Mesendoderm (in vitro differentiated cells): ENCODE measurements around the gene GCAT.

Experiments used
- DNase-seq: peaks from one replicate; pipeline ENCODE4 v3.0.0; 2013
- H2AK5ac ChIP-seq: 2 replicates; pipeline ENCODE4 v1.6.1; 2013; ENCODE audit warnings: low read length, inconsistent platforms
- H2BK120ac ChIP-seq: 2 replicates; pipeline ENCODE4 v1.6.1; 2013; ENCODE audit warnings: low read depth, mild to moderate bottlenecking, low read length, moderate library complexity, mixed read lengths
- H2BK15ac ChIP-seq: replicated peaks from 2 replicates; pipeline ENCODE4 v1.6.1; 2013; ENCODE audit warnings: low read depth, mild to moderate bottlenecking, moderate library complexity
- H2BK5ac ChIP-seq: 2 replicates; pipeline ENCODE4 v1.6.1; 2013; ENCODE audit warnings: low read length, inconsistent platforms
- H3K18ac ChIP-seq: 2 replicates; pipeline ENCODE4 v1.6.1; 2013; ENCODE audit warnings: mild to moderate bottlenecking, low read length, mixed read lengths
- H3K23ac ChIP-seq: one replicate; pipeline ENCODE4 v1.6.1; 2013; ENCODE audit warnings: low read length
- H3K27ac ChIP-seq: 2 replicates; pipeline ENCODE4 v1.5.1; 2013; ENCODE audit warnings: low read depth, mild to moderate bottlenecking, inconsistent platforms, low read length, moderate library complexity
- H3K27me3 ChIP-seq: 2 replicates; pipeline ENCODE4 v1.6.1; 2013; ENCODE audit warnings: low read length, control low read depth, mild to moderate bottlenecking, inconsistent platforms; ENCODE audit not compliant: insufficient read depth, poor library complexity
- H3K36me3 ChIP-seq: 2 replicates; pipeline ENCODE4 v1.6.1; 2013; ENCODE audit warnings: low read length, inconsistent platforms; ENCODE audit not compliant: control insufficient read depth, insufficient read depth
- H3K4ac ChIP-seq: one replicate; pipeline ENCODE4 v1.6.1; 2013; ENCODE audit warnings: low read depth, mild to moderate bottlenecking, low read length, moderate library complexity
- H3K4me1 ChIP-seq: 2 replicates; pipeline ENCODE4 v1.6.1; 2013; ENCODE audit warnings: low read depth, low read length, inconsistent platforms; ENCODE audit not compliant: control insufficient read depth
- H3K4me2 ChIP-seq: 2 replicates; pipeline ENCODE4 v1.6.1; 2013; ENCODE audit warnings: low read length
- H3K4me3 ChIP-seq: 2 replicates; pipeline ENCODE4 v1.5.1; 2013; ENCODE audit warnings: mild to moderate bottlenecking, low read length
- H3K56ac ChIP-seq: one replicate; pipeline ENCODE4 v1.6.1; 2013; ENCODE audit warnings: low read length
- H3K79me1 ChIP-seq: 2 replicates; pipeline ENCODE4 v1.6.1; 2013; ENCODE audit warnings: low read length, inconsistent platforms
- H3K79me2 ChIP-seq: 2 replicates; pipeline ENCODE4 v1.6.1; 2013; ENCODE audit warnings: mild to moderate bottlenecking, low read length; ENCODE audit not compliant: control insufficient read depth, insufficient read depth
- H3K9ac ChIP-seq: 2 replicates; pipeline ENCODE4 v1.6.1; 2013; ENCODE audit warnings: low read length, inconsistent platforms
- H4K5ac ChIP-seq: one replicate; pipeline ENCODE4 v1.6.1; 2013; ENCODE audit warnings: low read length
- H4K8ac ChIP-seq: one replicate; pipeline ENCODE4 v1.6.1; 2013; ENCODE audit warnings: low read depth, mild to moderate bottlenecking, control low read depth, low read length, moderate library complexity
- WGBS: extraction: QIAGEN DNeasy Blood & Tissue Kit; methylation state at CpG from one replicate; pipeline ENCODE4 v1.1.7; 2013; ENCODE audit warnings: low lambda C conversion rate, missing lambda C conversion rate; ENCODE audit not compliant: insufficient coverage; ENCODE audit errors: extremely low coverage; 5-methylcytosine and 5-hydroxymethylcytosine counted together

Gene GCAT

GRCh38 chr22:37769056-37769455 is 38.7 kb upstream of the GCAT start:
- no peaks in the 10 kb centered on the region for H3K79me1 ChIP-seq
- H4K5ac ChIP-seq: no peak overlapping the region
- no peak overlapping the region for H2BK5ac ChIP-seq
- no peaks in the 10 kb centered on the region for H3K4me1 ChIP-seq
- H3K4me2 ChIP-seq: no peak overlapping the region
- no peaks in the 10 kb centered on the region for H3K79me2 ChIP-seq
- no peak overlapping the region for H2AK5ac ChIP-seq
- H2BK15ac ChIP-seq: no peak overlapping the region
- no peak overlapping the region for H3K23ac ChIP-seq
- no peak overlapping the region for H3K9ac ChIP-seq
- H3K56ac ChIP-seq: no peak overlapping the region
- H3K18ac ChIP-seq: no peak overlapping the region
- no peaks in the 10 kb centered on the region for H3K27me3 ChIP-seq
- no peak overlapping the region for H3K27ac ChIP-seq
- no peak overlapping the region for H3K4me3 ChIP-seq
- no peak overlapping the region for H4K8ac ChIP-seq
- WGBS: no CpG with 5 or more reads among the region's 24 CpGs
- DNase-seq: no peak
- H3K36me3 ChIP-seq: no peaks in the 10 kb centered on the region
- H3K4ac ChIP-seq: no peak overlapping the region
- no peak overlapping the region for H2BK120ac ChIP-seq

GRCh38 chr22:37771081-37771480 is 36.7 kb upstream of the GCAT start:
- Histone ChIP-seq H3K36me3 (no peaks in the 10 kb centered on the region), H3K4ac (no peak overlapping the region)
- no CpG with 5 or more reads among the region's 4 CpGs for WGBS

GRCh38 chr22:37771702-37772427 is 35.9 kb upstream of the GCAT start:
- Histone ChIP-seq H3K18ac (no peak overlapping the region), H2BK5ac (no peak overlapping the region), H2AK5ac (no peak overlapping the region), H3K56ac (no peak overlapping the region), H2BK15ac (no peak overlapping the region), H2BK120ac (no peak overlapping the region), H3K4me1 (no peaks in the 10 kb centered on the region), H4K8ac (no peak overlapping the region), H3K36me3 (no peaks in the 10 kb centered on the region), H3K4ac (no peak overlapping the region), H3K27ac (no peak overlapping the region), H3K27me3 (no peaks in the 10 kb centered on the region), H3K23ac (no peak overlapping the region), H3K79me2 (no peaks in the 10 kb centered on the region), H3K9ac (no peak overlapping the region), H4K5ac (no peak overlapping the region), H3K79me1 (no peaks in the 10 kb centered on the region), H3K4me3 (no peak overlapping the region), H3K4me2 (no peak overlapping the region)
- no peak for DNase-seq
- WGBS: no CpG with 5 or more reads among the region's 17 CpGs

More at GRCh38 chr22:37771081-37771480, 36.7 kb upstream of the GCAT start:
- Histone ChIP-seq H3K23ac (no peak overlapping the region), H3K4me1 (no peaks in the 10 kb centered on the region), H3K27me3 (no peaks in the 10 kb centered on the region), H2AK5ac (no peak overlapping the region), H3K79me2 (no peaks in the 10 kb centered on the region), H3K4me2 (no peak overlapping the region), H3K4me3 (no peak overlapping the region), H3K79me1 (no peaks in the 10 kb centered on the region), H2BK120ac (no peak overlapping the region), H3K27ac (no peak overlapping the region), H4K8ac (no peak overlapping the region), H2BK5ac (no peak overlapping the region), H3K9ac (no peak overlapping the region), H2BK15ac (no peak overlapping the region), H3K56ac (no peak overlapping the region), H3K18ac (no peak overlapping the region), H4K5ac (no peak overlapping the region)
- DNase-seq: no peak

- no CpG with 5 or more reads among the region's 3 CpGs for WGBS
- Histone ChIP-seq H3K27ac (no peak overlapping the region), H3K23ac (no peak overlapping the region)
These were observed 33.0 kb upstream of the GCAT start for GRCh38 chr22:37774728-37775127.

GRCh38 chr22:37775785-37776638 is 31.7 kb upstream of the GCAT start:
- H3K9ac ChIP-seq: no peak overlapping the region
- no peak overlapping the region for H4K5ac ChIP-seq
- no peak overlapping the region for H2BK5ac ChIP-seq
- no peaks in the 10 kb centered on the region for H3K36me3 ChIP-seq
- H3K4me3 ChIP-seq: no peak overlapping the region
- no peak overlapping the region for H3K18ac ChIP-seq
- H3K27me3 ChIP-seq: no peaks in the 10 kb centered on the region
- no peak overlapping the region for H2BK15ac ChIP-seq
- WGBS: no CpG with 5 or more reads among the region's 17 CpGs
- H3K79me1 ChIP-seq: no peaks in the 10 kb centered on the region
- DNase-seq: no peak
- H3K4me2 ChIP-seq: no peak overlapping the region
- no peak overlapping the region for H3K4ac ChIP-seq
- H3K79me2 ChIP-seq: no peaks in the 10 kb centered on the region
- H2AK5ac ChIP-seq: no peak overlapping the region
- no peak overlapping the region for H3K56ac ChIP-seq
- H2BK120ac ChIP-seq: no peak overlapping the region
- no peaks in the 10 kb centered on the region for H3K4me1 ChIP-seq
- no peak overlapping the region for H3K23ac ChIP-seq
- H3K27ac ChIP-seq: no peak overlapping the region
- H4K8ac ChIP-seq: no peak overlapping the region

More at GRCh38 chr22:37774728-37775127, 33.0 kb upstream of the GCAT start:
- no peak overlapping the region for H3K9ac ChIP-seq
- no peak overlapping the region for H4K8ac ChIP-seq
- DNase-seq: no peak
- no peaks in the 10 kb centered on the region for H3K79me1 ChIP-seq
- H3K18ac ChIP-seq: no peak overlapping the region
- no peak overlapping the region for H2BK15ac ChIP-seq
- no peak overlapping the region for H4K5ac ChIP-seq
- no peak overlapping the region for H2BK120ac ChIP-seq
- no peaks in the 10 kb centered on the region for H3K4me1 ChIP-seq
- no peaks in the 10 kb centered on the region for H3K27me3 ChIP-seq
- no peaks in the 10 kb centered on the region for H3K36me3 ChIP-seq
- H3K4me3 ChIP-seq: no peak overlapping the region
- H2AK5ac ChIP-seq: no peak overlapping the region
- no peak overlapping the region for H3K4ac ChIP-seq
- H3K79me2 ChIP-seq: no peaks in the 10 kb centered on the region
- H2BK5ac ChIP-seq: no peak overlapping the region
- H3K4me2 ChIP-seq: no peak overlapping the region
- no peak overlapping the region for H3K56ac ChIP-seq
